Progenitor cell of endocrine pancreas (in vitro differentiated cells): ENCODE data around the gene MACROD1. TPM values are rescaled to one million over a fixed set of nuclear protein-coding genes. Genes with fewer than 3 reads are reported as not detected.

Experiments used
- DNase-seq: peaks from one replicate; pipeline ENCODE4 v3.0.0; 2021; ENCODE audit warnings: low spot score; ENCODE audit not compliant: unreplicated experiment
- H3K27ac Mint-ChIP-seq: 2 replicates; pipeline ENCODE4 v1.8.0; 2021; ENCODE audit warnings: mild to moderate bottlenecking, moderate library complexity, mixed read lengths
- H3K27me3 Mint-ChIP-seq: 2 replicates; pipeline ENCODE4 v1.8.0; 2021; ENCODE audit warnings: mixed read lengths
- H3K36me3 Mint-ChIP-seq: 2 replicates; pipeline ENCODE4 v1.8.0; 2022; ENCODE audit warnings: mixed read lengths; ENCODE audit not compliant: insufficient read depth
- H3K4me1 Mint-ChIP-seq: 2 replicates; pipeline ENCODE4 v1.8.0; 2021; ENCODE audit warnings: low read depth, mixed read lengths
- H3K4me3 Mint-ChIP-seq: 2 replicates; pipeline ENCODE4 v1.8.0; 2021; ENCODE audit warnings: low read depth, mild to moderate bottlenecking, moderate library complexity, mixed read lengths
- H3K9me3 Mint-ChIP-seq: 2 replicates; pipeline ENCODE4 v1.8.0; 2021; ENCODE audit warnings: low read depth, mixed read lengths
- total RNA-seq: library from RNA; stranded (reverse); gene quantifications from 2 replicates; pipeline ENCODE4 v1.2.1, GENCODE V29; 2021
- TF ChIP-seq, protein P1 (sequence below): fragments of 200-600 bp; sonication (generic); IDR thresholded peaks from one replicate; pipeline ENCODE4 v1.5.0; 2021; ENCODE audit warnings: antibody characterized with exemption, mild to moderate bottlenecking; ENCODE audit not compliant: unreplicated experiment

The MACROD1 gene
- total RNA-seq, 1 donor from 2014 or later, result 28.0 TPM

DNA sequence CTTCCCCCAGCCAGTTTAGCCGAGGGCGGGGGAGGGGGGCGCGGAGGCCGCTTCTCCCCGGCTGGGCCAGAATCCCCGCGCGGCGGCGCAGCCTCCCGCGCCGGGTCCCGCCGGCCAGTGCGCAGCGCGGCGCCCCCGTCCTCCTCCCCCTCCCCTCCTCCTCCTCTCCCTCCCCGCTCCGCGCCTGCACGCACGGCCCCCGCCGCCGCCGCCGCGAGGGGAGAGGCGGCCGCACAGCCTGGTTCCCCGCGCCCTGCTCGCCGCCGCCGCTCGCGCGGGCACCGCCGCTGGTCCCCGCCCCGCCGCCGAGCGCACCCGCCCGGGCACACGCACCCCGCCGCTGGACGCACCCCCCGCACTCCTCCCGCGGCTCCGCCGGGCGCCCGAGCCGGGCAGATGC lies 130.3 kb downstream of the MACROD1 start, which contains the start of gene FLRT1:
Gene FLRT1 (plus strand): TSS at position 356 of the 400 bp plus-strand sequence. CDS start 80,337 bp downstream, outside the sequence.
- no peaks in the 10 kb centered on the region for H3K36me3 Mint-ChIP-seq
- H3K27me3 Mint-ChIP-seq, result peaks cover 64% of the 10 kb centered on the region
- H3K4me1 Mint-ChIP-seq, result peaks cover 3% of the 10 kb centered on the region
- DNase-seq, result no peak
- no peak within 1 kb of the TSS for H3K27ac Mint-ChIP-seq
- H3K9me3 Mint-ChIP-seq, result no peaks in the 10 kb centered on the region
- H3K4me3 Mint-ChIP-seq, result peak within 1 kb of the TSS; percentile 65
- TF ChIP-seq, protein P1, sequence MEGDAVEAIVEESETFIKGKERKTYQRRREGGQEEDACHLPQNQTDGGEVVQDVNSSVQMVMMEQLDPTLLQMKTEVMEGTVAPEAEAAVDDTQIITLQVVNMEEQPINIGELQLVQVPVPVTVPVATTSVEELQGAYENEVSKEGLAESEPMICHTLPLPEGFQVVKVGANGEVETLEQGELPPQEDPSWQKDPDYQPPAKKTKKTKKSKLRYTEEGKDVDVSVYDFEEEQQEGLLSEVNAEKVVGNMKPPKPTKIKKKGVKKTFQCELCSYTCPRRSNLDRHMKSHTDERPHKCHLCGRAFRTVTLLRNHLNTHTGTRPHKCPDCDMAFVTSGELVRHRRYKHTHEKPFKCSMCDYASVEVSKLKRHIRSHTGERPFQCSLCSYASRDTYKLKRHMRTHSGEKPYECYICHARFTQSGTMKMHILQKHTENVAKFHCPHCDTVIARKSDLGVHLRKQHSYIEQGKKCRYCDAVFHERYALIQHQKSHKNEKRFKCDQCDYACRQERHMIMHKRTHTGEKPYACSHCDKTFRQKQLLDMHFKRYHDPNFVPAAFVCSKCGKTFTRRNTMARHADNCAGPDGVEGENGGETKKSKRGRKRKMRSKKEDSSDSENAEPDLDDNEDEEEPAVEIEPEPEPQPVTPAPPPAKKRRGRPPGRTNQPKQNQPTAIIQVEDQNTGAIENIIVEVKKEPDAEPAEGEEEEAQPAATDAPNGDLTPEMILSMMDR, result no peak

DNA sequence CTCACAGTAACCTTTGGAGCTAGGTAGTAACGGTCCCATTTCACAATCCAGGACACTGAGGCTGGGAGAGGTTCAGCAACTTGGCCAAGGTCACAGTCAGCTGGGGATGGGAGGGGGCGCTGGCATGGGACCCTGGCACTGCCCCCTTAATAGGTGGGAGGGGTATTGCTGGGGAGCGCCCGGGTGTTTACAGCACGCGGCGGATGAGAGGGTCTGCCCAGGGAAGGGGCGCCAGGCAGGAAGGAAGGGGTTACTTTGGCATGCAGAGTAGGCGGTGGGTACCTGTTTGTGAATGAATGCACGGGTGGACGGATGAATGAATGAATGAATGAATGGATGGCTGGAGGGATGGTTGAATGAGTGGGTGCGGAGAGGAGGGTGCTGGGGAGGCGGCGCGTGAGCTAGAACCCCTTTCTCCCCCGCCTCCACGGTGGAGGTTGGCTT lies 130.8 kb downstream of the MACROD1 start:
- TF ChIP-seq, protein P1, result no peak
- Mint-ChIP-seq H3K4me1 (peaks cover 2% of the 10 kb centered on the region), H3K27ac (no peak overlapping the region), H3K9me3 (no peaks in the 10 kb centered on the region), H3K4me3 (peak overlapping the region; percentile 65), H3K36me3 (no peaks in the 10 kb centered on the region), H3K27me3 (peaks cover 64% of the 10 kb centered on the region)
- DNase-seq, result no peak

DNA sequence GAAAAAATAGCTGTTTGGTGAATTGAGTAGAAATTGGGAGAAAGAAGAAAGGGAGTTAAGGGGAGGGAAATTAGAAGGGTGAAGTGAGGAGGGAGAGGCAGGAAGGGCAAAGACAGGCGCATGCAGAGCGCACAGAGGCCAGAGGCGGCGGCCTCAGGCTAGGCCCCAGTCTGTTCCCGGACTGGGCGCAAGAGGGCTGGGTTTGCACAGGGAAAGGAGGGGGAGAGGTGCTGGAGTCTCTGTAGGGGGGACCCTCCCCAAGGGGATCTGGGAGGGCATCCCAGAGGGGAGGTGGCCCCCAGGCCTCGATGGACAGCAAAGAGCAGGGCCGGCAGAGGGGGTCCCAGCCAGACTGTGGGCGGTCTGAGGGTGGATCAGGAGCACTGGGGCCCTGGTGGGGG lies 131.5 kb downstream of the MACROD1 start:
- H3K9me3 Mint-ChIP-seq, result no peaks in the 10 kb centered on the region
- TF ChIP-seq, protein P1, result peak; percentile 30
- H3K4me3 Mint-ChIP-seq, result peak overlapping the region; percentile 52
- H3K27ac Mint-ChIP-seq, result peak overlapping the region; percentile 46
- peaks cover 64% of the 10 kb centered on the region for H3K27me3 Mint-ChIP-seq
- DNase-seq, result no peak
- no peaks in the 10 kb centered on the region for H3K36me3 Mint-ChIP-seq
- peaks cover 2% of the 10 kb centered on the region for H3K4me1 Mint-ChIP-seq

DNA sequence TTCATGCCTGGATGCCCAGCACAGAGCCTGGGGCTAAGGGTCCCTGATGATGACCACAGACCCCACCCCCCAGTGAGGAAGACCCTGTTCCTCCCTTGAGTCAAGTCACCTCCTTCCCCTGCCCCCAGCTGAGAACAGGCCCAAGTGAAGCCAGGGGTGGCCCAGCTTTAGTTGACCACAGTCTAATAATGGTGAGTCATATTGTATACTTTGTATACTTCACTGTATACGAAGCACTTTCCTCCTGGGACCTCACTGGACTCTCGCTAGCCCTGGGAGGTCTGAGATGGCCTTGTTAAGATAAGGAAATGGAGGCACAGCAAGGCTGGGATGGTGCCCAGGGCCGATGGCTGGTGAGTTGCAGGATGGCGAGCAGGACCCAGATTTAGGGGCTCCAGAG lies 133.9 kb downstream of the MACROD1 start:
- no peaks in the 10 kb centered on the region for H3K9me3 Mint-ChIP-seq
- H3K4me1 Mint-ChIP-seq, result peaks cover 5% of the 10 kb centered on the region
- no peak for DNase-seq
- no peak overlapping the region for H3K4me3 Mint-ChIP-seq
- H3K36me3 Mint-ChIP-seq, result no peaks in the 10 kb centered on the region
- H3K27me3 Mint-ChIP-seq, result peaks cover 50% of the 10 kb centered on the region
- TF ChIP-seq, protein P1, result no peak
- no peak overlapping the region for H3K27ac Mint-ChIP-seq

DNA sequence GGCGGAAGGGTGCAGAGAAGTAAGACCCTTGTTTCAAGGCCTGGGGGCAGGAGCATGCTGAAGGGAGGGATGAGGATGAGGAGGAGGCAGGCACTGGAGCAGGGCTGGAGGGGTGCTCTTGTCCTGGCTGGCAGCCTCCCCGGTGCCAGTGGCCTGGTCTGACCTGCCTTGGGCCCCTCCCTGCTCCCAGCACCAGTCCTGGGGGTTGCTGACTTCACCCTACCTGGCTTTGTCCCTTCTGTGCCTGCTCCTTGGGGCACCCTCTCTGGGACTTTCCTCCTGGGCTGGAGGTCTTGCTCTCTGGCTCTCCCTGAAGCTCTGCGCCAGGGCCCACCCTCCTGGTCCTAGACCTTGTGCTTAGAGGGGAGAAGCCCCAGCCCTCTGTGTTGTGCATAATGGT lies 134.9 kb downstream of the MACROD1 start:
- Mint-ChIP-seq H3K4me1 (peaks cover 9% of the 10 kb centered on the region), H3K9me3 (no peaks in the 10 kb centered on the region), H3K27ac (no peak overlapping the region), H3K27me3 (peaks cover 56% of the 10 kb centered on the region), H3K36me3 (no peaks in the 10 kb centered on the region), H3K4me3 (no peak overlapping the region)
- no peak for DNase-seq
- TF ChIP-seq, protein P1, result no peak
